Stimulated activated CD8-positive, alpha-beta memory T cell treated with anti-CD3 and anti-CD28 coated beads, Interleukin-15, amount 100 ng/mL, for 1 hour (primary cell): Measurements from ENCODE around the gene FUNDC2.
A peak's percentile ranks its signal among the peaks of the same experiment; 100 is the strongest.

Source experiments
- DNase-seq: peaks from one replicate; pipeline ENCODE4 v3.0.0-alpha.2; 2020; ENCODE audit warnings: low read depth

The FUNDC2 gene

GRCh38 chrX:155069414-155069813 is 42.8 kb downstream of the FUNDC2 start:
- no peak for DNase-seq

DNA sequence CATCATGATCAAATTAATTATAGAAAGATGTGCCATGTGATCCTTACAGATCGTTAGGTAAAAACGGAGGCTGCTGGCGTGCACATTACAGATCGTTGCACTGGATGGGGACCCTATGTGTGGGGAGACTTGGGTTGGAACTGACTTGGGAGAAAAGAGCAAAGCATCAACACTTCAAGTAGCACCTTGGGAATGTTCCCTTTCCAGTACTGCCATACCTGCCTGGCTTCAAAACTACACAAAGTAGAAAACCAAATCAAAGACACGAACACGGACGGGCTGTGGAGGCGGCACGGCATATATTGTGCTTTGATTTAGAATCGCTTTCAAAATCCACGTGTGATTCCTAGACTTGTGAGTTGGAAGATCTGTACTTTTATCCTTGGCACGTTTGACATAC is 43.4 kb downstream of the FUNDC2 start:
- no peak for DNase-seq

DNA sequence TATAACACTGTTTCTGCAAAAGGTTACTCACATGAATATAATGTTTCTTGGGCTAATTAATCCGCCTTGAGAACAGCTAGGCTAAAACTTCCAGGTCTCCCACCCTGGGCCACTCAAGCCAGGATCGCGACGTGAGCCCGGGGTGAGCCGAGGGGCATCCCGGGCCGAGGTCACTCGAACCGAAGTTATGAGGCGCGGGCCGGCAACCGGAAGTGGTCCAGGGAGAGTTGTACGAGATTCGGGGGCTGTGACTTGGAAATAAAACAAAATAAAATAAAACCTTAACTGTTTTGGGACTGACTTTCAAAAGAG is 44.0 kb downstream of the FUNDC2 start:
- DNase-seq: no peak

DNA sequence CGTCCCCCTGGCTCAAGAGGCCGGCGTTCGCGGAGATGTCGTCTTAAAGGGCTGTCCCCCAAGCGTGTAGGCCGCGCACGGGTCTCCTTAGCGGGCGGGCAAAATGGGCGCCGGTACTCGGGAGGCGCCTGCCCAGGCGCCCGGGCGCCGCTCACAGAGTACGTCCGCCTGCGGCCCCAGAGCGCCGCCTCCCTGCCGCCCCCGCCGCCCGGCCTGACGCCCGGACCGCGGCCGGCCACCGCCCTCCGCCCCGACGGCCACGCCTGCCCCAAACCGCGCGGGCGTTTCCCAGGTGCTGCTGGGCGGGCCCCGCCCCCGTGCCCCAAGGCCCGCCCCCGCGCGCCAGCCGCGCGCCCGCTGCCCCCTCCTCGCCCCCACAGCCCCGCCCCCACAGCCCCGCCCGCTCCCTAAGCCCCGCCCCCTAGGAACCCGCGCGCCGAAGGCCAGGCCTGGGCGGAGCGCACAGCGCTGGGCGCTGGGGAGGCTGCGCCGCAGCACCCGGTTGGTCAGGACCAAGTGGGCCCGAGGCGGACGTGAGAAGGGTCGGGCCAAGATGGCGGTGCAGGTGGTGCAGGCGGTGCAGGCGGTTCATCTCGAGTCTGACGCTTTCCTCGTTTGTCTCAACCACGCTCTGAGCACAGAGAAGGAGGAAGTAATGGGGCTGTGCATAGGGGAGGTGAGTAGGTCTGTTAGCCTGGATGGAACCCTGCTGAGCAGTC is 44.5 kb downstream of the FUNDC2 start, which contains the start of the genes BRCC3, CMC4 and MTCP1:
TSS of gene BRCC3 (plus strand) at position 534 of the 719 bp plus-strand sequence. CDS start at position 554, 20 bp downstream.
TSS of gene CMC4 (minus strand) at position 162 of the 719 bp plus-strand sequence. CDS start 7,113 bp downstream, outside the sequence.
TSS of gene MTCP1 (minus strand) at position 162 of the 719 bp plus-strand sequence. CDS start 5,126 bp downstream, outside the sequence.
- peak; percentile 42 for DNase-seq

DNA sequence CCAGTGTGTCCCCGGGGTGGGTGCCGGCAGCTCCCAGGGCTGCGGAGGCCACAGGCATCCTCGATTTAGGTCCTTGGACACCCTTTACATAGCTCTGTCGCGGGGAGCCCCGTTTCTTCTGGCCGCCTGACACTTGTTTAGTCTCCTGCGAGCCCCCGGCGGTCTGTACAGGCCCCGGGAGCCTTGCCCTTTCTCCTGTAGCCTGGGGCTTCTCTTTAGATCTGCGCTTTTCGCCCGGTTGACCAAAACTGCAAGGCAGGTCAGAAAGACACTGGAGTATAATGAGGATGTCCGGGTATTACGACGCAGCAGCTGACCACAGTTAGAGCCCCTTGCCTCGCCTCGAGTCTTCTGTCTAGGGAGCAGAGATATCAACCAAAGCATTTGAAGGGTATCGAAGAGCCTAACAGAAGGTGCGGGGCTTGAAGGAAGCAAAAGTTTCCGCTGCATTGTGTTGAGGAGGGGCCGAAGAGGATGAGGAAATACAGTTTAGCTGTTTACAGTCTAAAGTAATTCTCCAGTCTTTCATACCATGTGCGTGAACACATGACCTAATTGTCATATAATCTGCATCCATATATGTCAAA is 45.1 kb downstream of the FUNDC2 start:
- DNase-seq: no peak

DNA sequence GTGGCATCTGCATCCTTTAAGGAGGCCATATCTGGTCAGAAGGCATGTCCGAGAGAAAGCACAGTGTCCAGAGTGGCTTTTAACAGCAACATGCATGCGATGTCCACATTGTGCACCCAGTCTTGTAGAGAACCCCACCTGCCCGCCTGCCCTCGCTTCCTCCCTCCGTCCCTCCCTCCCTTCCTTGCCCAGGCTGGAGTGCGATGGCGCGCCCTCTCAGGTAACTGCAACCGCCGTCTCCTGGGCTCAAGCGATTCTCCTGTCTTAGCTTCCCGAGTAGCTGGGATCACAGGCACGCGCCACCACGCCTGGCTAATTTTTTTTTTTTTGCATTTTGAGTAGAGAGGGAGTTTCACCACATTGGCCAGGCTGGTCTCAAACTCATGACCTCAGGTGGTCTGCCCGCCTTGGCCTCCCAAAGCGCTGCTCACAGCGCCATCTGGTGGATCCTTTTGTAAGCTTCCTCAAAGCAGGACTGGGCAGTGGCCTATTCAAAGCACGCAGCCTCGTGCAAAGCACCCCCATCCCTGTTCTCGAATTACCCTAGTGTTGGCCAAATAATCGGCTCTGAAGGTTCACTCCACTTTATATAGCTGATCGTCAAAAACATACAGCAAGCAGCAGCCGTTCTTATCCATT is 59.7 kb downstream of the FUNDC2 start:
- DNase-seq: peak; percentile 12

DNA sequence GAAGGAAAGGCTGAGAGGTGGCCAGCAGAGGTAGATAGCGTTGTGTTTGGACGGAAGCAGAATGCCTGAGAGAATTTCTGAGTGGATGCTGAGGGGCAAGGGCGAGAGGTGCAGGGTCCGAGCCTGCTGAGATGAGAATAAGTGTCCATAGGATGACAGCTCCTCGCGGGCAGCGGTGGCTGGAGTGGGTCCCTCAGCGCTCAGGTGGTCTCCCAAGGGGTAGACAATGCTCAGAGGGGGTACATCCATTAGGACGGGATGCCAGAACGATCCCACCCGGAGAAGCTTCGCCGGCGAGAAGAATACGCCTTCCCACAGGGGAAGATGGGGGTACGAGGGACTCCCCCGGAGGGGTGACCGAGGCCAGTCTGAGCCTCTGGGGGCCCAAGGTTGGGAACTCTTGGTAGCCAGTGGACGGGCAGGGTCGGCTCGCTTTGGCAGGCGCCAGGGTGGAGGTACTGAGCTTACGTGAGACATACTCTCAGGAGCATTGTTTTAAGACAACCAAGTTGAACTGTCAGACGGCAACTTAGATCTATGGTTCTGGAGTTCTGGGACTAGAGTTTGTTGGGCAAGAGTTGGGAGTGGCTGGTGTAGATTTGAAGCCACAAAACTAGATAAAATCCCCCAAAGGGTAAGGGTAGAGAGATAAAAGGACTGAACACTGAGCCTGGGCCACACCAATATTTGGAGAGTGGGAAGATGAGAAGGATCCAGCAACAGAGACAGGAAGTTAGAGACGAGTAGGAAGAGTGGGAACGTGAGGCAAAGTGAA is 60.5 kb downstream of the FUNDC2 start:
- DNase-seq: no peak

- DNase-seq: no peak
These were observed 67.9 kb downstream of the FUNDC2 start for GRCh38 chrX:155094468-155095061.

DNA sequence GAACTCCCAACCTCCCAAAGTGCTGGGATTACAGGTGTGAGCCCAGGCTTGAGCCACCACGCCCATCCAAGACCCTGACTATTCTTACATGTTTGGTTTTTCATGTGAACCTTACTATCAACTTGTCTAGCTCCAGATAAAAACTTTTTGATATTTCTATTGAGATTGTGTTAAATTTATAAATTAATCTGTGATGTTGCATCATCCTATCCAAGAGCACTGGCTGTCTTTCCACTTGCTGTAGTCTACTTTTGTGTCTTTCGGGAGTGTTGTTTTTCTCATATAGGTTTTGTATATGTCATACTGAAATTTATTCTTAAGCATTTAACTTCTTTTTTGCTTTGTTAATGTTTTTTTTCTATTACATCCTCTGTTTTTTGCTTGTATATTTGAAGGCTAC is 79.3 kb downstream of the FUNDC2 start:
- DNase-seq: no peak

DNA sequence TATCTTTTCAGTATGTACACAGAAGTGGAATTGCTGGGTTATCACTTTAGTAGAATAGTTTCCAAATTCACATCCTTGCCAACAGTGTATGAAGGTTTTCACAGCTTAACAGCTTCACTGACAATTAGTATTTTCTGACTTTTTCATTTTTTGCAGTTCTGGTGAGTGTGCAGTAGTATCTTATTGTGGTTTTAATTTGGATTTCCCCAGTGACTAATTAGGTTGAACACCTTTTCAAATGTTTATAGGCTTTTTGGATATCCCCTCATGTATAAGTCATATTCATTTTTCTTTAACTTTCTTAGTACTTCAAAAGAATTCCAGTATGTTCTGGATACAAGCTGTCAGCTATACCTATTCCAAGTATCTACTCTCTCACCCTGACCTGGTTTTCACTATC is 81.8 kb downstream of the FUNDC2 start:
- DNase-seq: no peak
